Right renal cortex interstitium (tissue), 3 donors: ENCODE results near the gene MYOZ3. TPM values are rescaled to one million over a fixed set of nuclear protein-coding genes. Genes with fewer than 3 reads are reported as not detected.

Experiments used
- DNase-seq, 3 donors: peaks; one replicate each; pipeline ENCODE4 v3.0.0-alpha.2; 2013; ENCODE audit warnings: low read depth in 3 of 3, low spot score in 2 of 3
- polyA plus RNA-seq, 3 donors: library from polyadenylated mRNA; unstranded; fragments of 120-200 nt; gene quantifications; one replicate each; pipeline ENCODE4 v1.2.1, GENCODE V29; 2013; ENCODE audit not compliant: insufficient read length in 3 of 3

The MYOZ3 gene
- polyA plus RNA-seq, 3 donors, result 5.7 to 6.2 (median 5.8) TPM

- DNase-seq, result no peak
These were observed 19.1 kb upstream of the MYOZ3 start for GRCh38 chr5:150641824-150642566.

GRCh38 chr5:150642567-150642927 lies 18.5 kb upstream of the MYOZ3 start:
- peak in 1 of 3 donors; percentile 61 for DNase-seq

GRCh38 chr5:150642991-150643710 lies 17.9 kb upstream of the MYOZ3 start:
- no peak for DNase-seq

- DNase-seq, result no peak
These were observed 17.0 kb upstream of the MYOZ3 start for GRCh38 chr5:150644058-150644457.

GRCh38 chr5:150644514-150644913 lies 16.5 kb upstream of the MYOZ3 start:
- DNase-seq, result no peak

GRCh38 chr5:150645070-150645700 lies 15.9 kb upstream of the MYOZ3 start:
- peak in 1 of 3 donors; percentile 60 for DNase-seq

- DNase-seq, result no peak
These were observed 13.5 kb upstream of the MYOZ3 start for GRCh38 chr5:150647275-150648251.

- no peak for DNase-seq
These were observed 12.6 kb upstream of the MYOZ3 start for GRCh38 chr5:150648294-150649107.

- DNase-seq, result no peak
These were observed 11.7 kb upstream of the MYOZ3 start for GRCh38 chr5:150649108-150650020.

GRCh38 chr5:150650021-150651006 lies 10.7 kb upstream of the MYOZ3 start:
- no peak for DNase-seq

GRCh38 chr5:150651382-150651781 lies 9.7 kb upstream of the MYOZ3 start:
- DNase-seq, result no peak

- no peak for DNase-seq
These were observed 9.0 kb upstream of the MYOZ3 start for GRCh38 chr5:150651924-150652671.

- DNase-seq, result no peak
These were observed 7.8 kb upstream of the MYOZ3 start for GRCh38 chr5:150653145-150653761.

- no peak for DNase-seq
These were observed 7.1 kb upstream of the MYOZ3 start for GRCh38 chr5:150653762-150654556.

GRCh38 chr5:150655221-150655620 lies 5.8 kb upstream of the MYOZ3 start:
- no peak for DNase-seq
